OCI-LY1 (cell line): ENCODE data around the gene MAVS.

Experiments used
- H2AFZ ChIP-seq: fragments of 200-600 bp; sonication (generic), shearing (Covaris generic); 2 replicates; pipeline ENCODE4 v1.6.0; 2014; ENCODE audit warnings: antibody characterized with exemption, mild to moderate bottlenecking, low read length
- H3F3A ChIP-seq: fragments of 200-600 bp; sonication (generic), shearing (Covaris generic); 2 replicates; pipeline ENCODE4 v1.6.0; 2014; ENCODE audit warnings: mild to moderate bottlenecking, antibody characterized with exemption, low read length, moderate library complexity; ENCODE audit not compliant: insufficient read depth
- H3K27ac ChIP-seq: fragments of 200-600 bp; sonication (generic); 2 replicates; pipeline ENCODE4 v1.5.1; 2014; ENCODE audit warnings: low read length, mixed run types, mild to moderate bottlenecking, low read depth; ENCODE audit not compliant: poor library complexity, severe bottlenecking
- H3K27me3 ChIP-seq: fragments of 200-600 bp; sonication (generic); 2 replicates; pipeline ENCODE4 v1.6.0; 2014; ENCODE audit warnings: antibody characterized with exemption, mild to moderate bottlenecking, low read length, moderate library complexity; ENCODE audit not compliant: insufficient read depth
- H3K36me3 ChIP-seq: fragments of 200-600 bp; sonication (generic); 2 replicates; pipeline ENCODE4 v1.6.1; 2014; ENCODE audit warnings: mild to moderate bottlenecking, antibody characterized with exemption, low read length, moderate library complexity, mixed read lengths; ENCODE audit not compliant: insufficient read depth
- H3K4me1 ChIP-seq: fragments of 200-600 bp; sonication (generic); 2 replicates; pipeline ENCODE4 v1.5.1; 2014; ENCODE audit warnings: mild to moderate bottlenecking, low read length, moderate library complexity; ENCODE audit not compliant: insufficient read depth, severe bottlenecking
- H3K4me2 ChIP-seq: fragments of 200-600 bp; sonication (generic), shearing (Covaris generic); 2 replicates; pipeline ENCODE4 v1.6.1; 2014; ENCODE audit warnings: low read length
- H3K4me3 ChIP-seq: fragments of 200-600 bp; sonication (generic); 2 replicates; pipeline ENCODE4 v1.5.1; 2014; ENCODE audit warnings: low read length, low read depth, mild to moderate bottlenecking, mixed read lengths; ENCODE audit not compliant: poor library complexity, severe bottlenecking
- H3K79me2 ChIP-seq: fragments of 200-600 bp; shearing (Covaris generic); 2 replicates; pipeline ENCODE4 v1.6.1; 2016; ENCODE audit warnings: mixed run types, low read length, mixed read lengths; ENCODE audit not compliant: insufficient read depth
- H3K9ac ChIP-seq: fragments of 200-600 bp; sonication (generic), shearing (Covaris generic); 2 replicates; pipeline ENCODE4 v1.6.1; 2014; ENCODE audit warnings: mild to moderate bottlenecking, low read length, mixed read lengths
- H3K9me2 ChIP-seq: fragments of 200-600 bp; sonication (generic), shearing (Covaris generic); 2 replicates; pipeline ENCODE4 v1.6.1; 2014; ENCODE audit warnings: low read depth, mild to moderate bottlenecking, low read length, mixed read lengths
- H3K9me3 ChIP-seq: fragments of 200-600 bp; shearing (Covaris generic); 2 replicates; pipeline ENCODE4 v1.6.1; 2014; ENCODE audit warnings: low read length, mixed read lengths
- H4K20me1 ChIP-seq: fragments of 200-600 bp; sonication (generic), shearing (Covaris generic); 2 replicates; pipeline ENCODE4 v1.6.0; 2016; ENCODE audit warnings: mild to moderate bottlenecking, low read length; ENCODE audit not compliant: insufficient read depth
- EZH2 ChIP-seq: fragments of 200-600 bp; sonication (generic), shearing (Covaris generic); IDR thresholded peaks from 2 replicates; pipeline ENCODE4 v1.8.0; 2017; ENCODE audit warnings: borderline replicate concordance, mixed run types, mild to moderate bottlenecking, antibody characterized with exemption, low read length, moderate library complexity, mixed read lengths
- TF ChIP-seq, protein P1 (sequence below): fragments of 200-600 bp; sonication (generic), shearing (Covaris generic); IDR thresholded peaks from 2 replicates; pipeline ENCODE4 v1.5.1; 2017; ENCODE audit warnings: mild to moderate bottlenecking, antibody characterized with exemption, low read length, moderate library complexity, mixed read lengths

Gene MAVS

DNA sequence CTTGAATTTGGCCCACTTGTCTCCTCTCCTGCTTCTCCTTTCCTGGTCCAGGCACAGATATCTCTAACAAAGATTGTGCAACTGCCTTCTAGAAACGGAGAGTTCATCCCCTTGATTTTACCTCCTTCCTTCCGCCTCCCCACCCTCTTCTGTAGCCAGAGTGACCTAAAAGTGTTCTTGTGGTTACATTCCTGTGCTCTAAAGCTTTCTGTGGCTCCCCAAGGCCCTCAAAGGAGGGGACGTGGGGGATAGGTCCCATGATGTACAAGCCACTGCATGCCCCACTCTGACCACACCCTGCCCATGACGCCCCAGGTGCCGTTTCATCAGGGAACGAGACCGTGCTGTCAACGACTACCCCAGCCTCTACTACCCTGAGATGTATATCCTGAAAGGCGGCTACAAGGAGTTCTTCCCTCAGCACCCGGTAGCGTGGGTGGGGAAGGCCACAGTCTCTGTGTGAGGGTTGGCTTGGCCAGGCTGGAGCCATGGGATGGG is 42.3 kb upstream of the MAVS start:
- H3F3A ChIP-seq: no peaks in the 10 kb centered on the region
- H3K9me3 ChIP-seq: no peaks in the 10 kb centered on the region
- H3K4me2 ChIP-seq: no peak overlapping the region
- H3K27ac ChIP-seq: no peak overlapping the region
- no peaks in the 10 kb centered on the region for H3K9me2 ChIP-seq
- H3K36me3 ChIP-seq: peaks cover 65% of the 10 kb centered on the region
- no peak overlapping the region for H2AFZ ChIP-seq
- no peaks in the 10 kb centered on the region for H3K27me3 ChIP-seq
- H3K9ac ChIP-seq: no peak overlapping the region
- no peaks in the 10 kb centered on the region for H4K20me1 ChIP-seq
- H3K4me3 ChIP-seq: no peak overlapping the region
- TF ChIP-seq EZH2: no peak
- TF ChIP-seq, protein P1, sequence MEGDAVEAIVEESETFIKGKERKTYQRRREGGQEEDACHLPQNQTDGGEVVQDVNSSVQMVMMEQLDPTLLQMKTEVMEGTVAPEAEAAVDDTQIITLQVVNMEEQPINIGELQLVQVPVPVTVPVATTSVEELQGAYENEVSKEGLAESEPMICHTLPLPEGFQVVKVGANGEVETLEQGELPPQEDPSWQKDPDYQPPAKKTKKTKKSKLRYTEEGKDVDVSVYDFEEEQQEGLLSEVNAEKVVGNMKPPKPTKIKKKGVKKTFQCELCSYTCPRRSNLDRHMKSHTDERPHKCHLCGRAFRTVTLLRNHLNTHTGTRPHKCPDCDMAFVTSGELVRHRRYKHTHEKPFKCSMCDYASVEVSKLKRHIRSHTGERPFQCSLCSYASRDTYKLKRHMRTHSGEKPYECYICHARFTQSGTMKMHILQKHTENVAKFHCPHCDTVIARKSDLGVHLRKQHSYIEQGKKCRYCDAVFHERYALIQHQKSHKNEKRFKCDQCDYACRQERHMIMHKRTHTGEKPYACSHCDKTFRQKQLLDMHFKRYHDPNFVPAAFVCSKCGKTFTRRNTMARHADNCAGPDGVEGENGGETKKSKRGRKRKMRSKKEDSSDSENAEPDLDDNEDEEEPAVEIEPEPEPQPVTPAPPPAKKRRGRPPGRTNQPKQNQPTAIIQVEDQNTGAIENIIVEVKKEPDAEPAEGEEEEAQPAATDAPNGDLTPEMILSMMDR: no peak
- no peaks in the 10 kb centered on the region for H3K79me2 ChIP-seq
- H3K4me1 ChIP-seq: peaks cover 22% of the 10 kb centered on the region

GRCh38 chr20:3804781-3805180 is 41.9 kb upstream of the MAVS start:
- H3K4me2 ChIP-seq: no peak overlapping the region
- peaks cover 65% of the 10 kb centered on the region for H3K36me3 ChIP-seq
- no peak overlapping the region for H3K27ac ChIP-seq
- TF ChIP-seq EZH2: no peak
- TF ChIP-seq, protein P1: no peak
- no peaks in the 10 kb centered on the region for H4K20me1 ChIP-seq
- H3K9me2 ChIP-seq: no peaks in the 10 kb centered on the region
- H3K27me3 ChIP-seq: no peaks in the 10 kb centered on the region
- H3K9ac ChIP-seq: no peak overlapping the region
- no peaks in the 10 kb centered on the region for H3F3A ChIP-seq
- no peaks in the 10 kb centered on the region for H3K9me3 ChIP-seq
- no peak overlapping the region for H2AFZ ChIP-seq
- H3K4me1 ChIP-seq: peaks cover 17% of the 10 kb centered on the region
- no peak overlapping the region for H3K4me3 ChIP-seq
- no peaks in the 10 kb centered on the region for H3K79me2 ChIP-seq

GRCh38 chr20:3808544-3808943 is 38.1 kb upstream of the MAVS start:
- H3K9me2 ChIP-seq: no peaks in the 10 kb centered on the region
- no peak overlapping the region for H3K4me2 ChIP-seq
- H4K20me1 ChIP-seq: no peaks in the 10 kb centered on the region
- H3K9me3 ChIP-seq: no peaks in the 10 kb centered on the region
- H3K4me1 ChIP-seq: peaks cover 23% of the 10 kb centered on the region
- H3K36me3 ChIP-seq: peaks cover 29% of the 10 kb centered on the region
- no peak overlapping the region for H2AFZ ChIP-seq
- H3K27ac ChIP-seq: no peak overlapping the region
- no peaks in the 10 kb centered on the region; the same call in 1 of the 2 replicates for H3K27me3 ChIP-seq
- no peak overlapping the region for H3K9ac ChIP-seq
- no peak overlapping the region for H3K4me3 ChIP-seq
- H3F3A ChIP-seq: no peaks in the 10 kb centered on the region
- TF ChIP-seq, protein P1: no peak
- TF ChIP-seq EZH2: no peak
- no peaks in the 10 kb centered on the region for H3K79me2 ChIP-seq
